DND-41 (cell line): ENCODE data around the gene HACD3.

ENCODE experiments used
- EZH2 ChIP-seq: IDR thresholded peaks from 3 replicates; pipeline ENCODE4 v1.6.1; 2012; ENCODE audit warnings: borderline replicate concordance, low read depth, mild to moderate bottlenecking, moderate library complexity, low read length, inconsistent platforms; ENCODE audit not compliant: severe bottlenecking
- TF ChIP-seq, protein P1 (sequence below): IDR thresholded peaks from 2 replicates; pipeline ENCODE4 v1.5.1; 2012; ENCODE audit warnings: borderline replicate concordance, low read length, moderate library complexity, mild to moderate bottlenecking; ENCODE audit not compliant: poor library complexity, severe bottlenecking; ENCODE audit errors: extremely low read depth

DNA sequence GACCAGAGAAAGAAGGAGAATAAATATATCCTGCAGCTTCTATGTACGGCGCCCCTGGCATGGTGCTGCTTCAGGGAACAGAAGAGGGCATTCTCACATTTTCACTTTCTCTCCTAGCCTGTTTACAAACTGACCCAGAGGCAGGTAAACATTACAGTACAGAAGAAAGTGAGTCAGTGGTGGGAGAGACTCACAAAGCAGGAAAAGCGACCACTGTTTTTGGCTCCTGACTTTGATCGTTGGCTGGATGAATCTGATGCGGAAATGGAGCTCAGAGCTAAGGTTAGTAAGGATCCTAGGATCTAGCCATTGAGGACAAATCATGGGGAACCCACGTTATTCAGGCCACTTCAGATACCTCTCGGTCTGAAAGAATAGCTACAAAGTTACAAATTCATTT is 26.4 kb downstream of the HACD3 start:
- TF ChIP-seq, protein P1, sequence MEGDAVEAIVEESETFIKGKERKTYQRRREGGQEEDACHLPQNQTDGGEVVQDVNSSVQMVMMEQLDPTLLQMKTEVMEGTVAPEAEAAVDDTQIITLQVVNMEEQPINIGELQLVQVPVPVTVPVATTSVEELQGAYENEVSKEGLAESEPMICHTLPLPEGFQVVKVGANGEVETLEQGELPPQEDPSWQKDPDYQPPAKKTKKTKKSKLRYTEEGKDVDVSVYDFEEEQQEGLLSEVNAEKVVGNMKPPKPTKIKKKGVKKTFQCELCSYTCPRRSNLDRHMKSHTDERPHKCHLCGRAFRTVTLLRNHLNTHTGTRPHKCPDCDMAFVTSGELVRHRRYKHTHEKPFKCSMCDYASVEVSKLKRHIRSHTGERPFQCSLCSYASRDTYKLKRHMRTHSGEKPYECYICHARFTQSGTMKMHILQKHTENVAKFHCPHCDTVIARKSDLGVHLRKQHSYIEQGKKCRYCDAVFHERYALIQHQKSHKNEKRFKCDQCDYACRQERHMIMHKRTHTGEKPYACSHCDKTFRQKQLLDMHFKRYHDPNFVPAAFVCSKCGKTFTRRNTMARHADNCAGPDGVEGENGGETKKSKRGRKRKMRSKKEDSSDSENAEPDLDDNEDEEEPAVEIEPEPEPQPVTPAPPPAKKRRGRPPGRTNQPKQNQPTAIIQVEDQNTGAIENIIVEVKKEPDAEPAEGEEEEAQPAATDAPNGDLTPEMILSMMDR = no peak
- no peak for TF ChIP-seq EZH2
